ENCODE results near the gene PLG.
"Not testable (repeated sequence)": the region's sequence is repeated elsewhere in the genome, so short reads cannot be mapped to it uniquely, and the experiment has no call there.

PLG gene
- total RNA-seq: 0 to 0.12 (median 0) reads per million in 9 experiments

DNA sequence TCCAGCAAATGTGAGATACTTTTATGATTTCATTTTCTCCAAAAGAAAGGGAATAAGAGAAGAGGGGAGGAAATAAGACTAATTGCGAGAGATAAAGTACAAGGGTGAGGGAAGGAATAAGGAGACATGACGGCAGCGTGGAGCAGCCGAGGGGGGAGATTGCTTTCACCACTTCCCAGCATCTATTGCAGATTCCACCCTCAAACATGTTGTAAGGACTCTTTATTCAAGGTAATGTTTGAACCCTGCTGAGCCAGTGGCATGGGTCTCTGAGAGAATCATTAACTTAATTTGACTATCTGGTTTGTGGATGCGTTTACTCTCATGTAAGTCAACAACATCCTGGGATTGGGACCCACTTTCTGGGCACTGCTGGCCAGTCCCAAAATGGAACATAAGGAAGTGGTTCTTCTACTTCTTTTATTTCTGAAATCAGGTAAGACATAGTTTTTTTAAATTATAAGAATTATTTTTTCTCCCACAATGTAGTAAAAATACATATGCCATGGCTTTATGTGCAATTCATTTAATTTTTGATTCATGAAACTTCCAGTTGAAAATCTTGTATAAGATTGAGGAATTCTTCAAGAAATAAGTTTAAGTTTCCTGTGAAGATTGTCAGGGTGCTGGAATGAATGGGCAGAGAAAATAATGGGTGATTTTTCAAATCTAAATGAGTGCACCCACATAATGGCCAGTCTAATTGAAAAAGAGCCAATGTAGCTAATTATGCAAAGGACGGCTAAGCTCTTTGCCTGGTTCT, at the start of gene PLG:
Gene PLG, plus strand, starts transcription at position 327 of the 763 bp plus-strand sequence. Its CDS starts 61 bp downstream, at position 388.
- H3K4me1 Mint-ChIP-seq (ENCODE audit: low read depth in 2 of 2); H3K4me3 Mint-ChIP-seq; DNase-seq; H3K36me3 Mint-ChIP-seq (ENCODE audit: insufficient read depth); H3K9me3 Mint-ChIP-seq; ATAC-seq (replicated peaks); H3K27ac Mint-ChIP-seq: not testable (repeated sequence)
- H3K27me3 Mint-ChIP-seq: peaks cover 12 to 53% of the 10 kb centered on the region in 2 donors

GRCh38 chr6:160659562-160659961, 42.5 kb upstream of the PLG start:
- Mint-ChIP-seq H3K9me3 (peaks cover 0 to 5% of the 10 kb centered on the region in 2 donors), H3K4me3 (no peak overlapping the region), H3K27me3 (peaks cover 24 to 51% of the 10 kb centered on the region in 2 donors), H3K4me1 (ENCODE audit: low read depth in 2 of 2) (no peaks in the 10 kb centered on the region), H3K27ac (no peak overlapping the region), H3K36me3 (ENCODE audit: insufficient read depth) (no peaks in the 10 kb centered on the region)
- ATAC-seq (replicated peaks) (no peak), DNase-seq (no peak)

DNA sequence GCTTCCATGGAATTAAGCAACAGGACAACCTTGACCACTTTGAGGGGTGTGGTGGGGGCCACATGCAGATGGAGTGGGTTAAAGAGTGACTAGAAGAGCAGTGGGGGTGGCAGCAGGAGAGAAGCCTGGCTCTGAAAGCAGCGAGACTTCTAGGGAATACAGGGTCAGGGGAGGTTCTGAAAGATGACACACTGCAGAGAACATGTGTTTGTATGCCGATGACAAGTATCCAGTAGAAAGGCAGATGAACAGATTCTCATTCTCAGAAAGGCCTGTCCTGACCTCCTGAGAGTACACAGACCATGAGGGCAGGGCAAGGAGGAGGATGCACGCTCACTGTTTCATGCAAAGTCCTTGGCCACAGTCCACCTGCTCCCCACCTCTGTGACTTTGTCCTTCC, 40.8 kb upstream of the PLG start:
- Mint-ChIP-seq H3K9me3 (peaks cover 0 to 5% of the 10 kb centered on the region in 2 donors), H3K27ac (no peak overlapping the region), H3K4me1 (ENCODE audit: low read depth in 2 of 2) (no peaks in the 10 kb centered on the region), H3K27me3 (peaks cover 31 to 57% of the 10 kb centered on the region in 2 donors), H3K36me3 (ENCODE audit: insufficient read depth) (no peaks in the 10 kb centered on the region), H3K4me3 (no peak overlapping the region)
- no peak for ATAC-seq (replicated peaks)
- DNase-seq: no peak

DNA sequence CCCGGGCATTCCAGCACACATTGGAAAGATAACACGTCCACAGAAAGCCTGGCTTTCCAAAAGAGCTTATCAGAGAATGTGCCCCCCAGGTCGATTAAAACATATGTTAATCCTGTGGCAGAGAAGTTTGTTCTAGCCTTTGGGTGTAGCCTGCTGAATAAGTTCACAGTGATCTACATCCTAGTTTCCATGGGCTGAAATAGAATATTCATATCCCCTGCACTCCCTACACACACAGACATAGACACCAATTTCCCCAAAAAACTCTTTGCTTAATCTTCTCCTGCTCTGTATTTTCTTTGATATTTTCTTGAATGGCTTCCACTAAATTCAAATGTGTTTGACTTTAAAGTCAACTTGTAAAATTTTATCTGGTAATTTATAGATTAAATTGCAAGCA, 39.6 kb upstream of the PLG start:
- Mint-ChIP-seq H3K27ac (no peak overlapping the region), H3K4me1 (ENCODE audit: low read depth in 2 of 2) (no peaks in the 10 kb centered on the region), H3K36me3 (ENCODE audit: insufficient read depth) (no peaks in the 10 kb centered on the region), H3K27me3 (peaks cover 33 to 60% of the 10 kb centered on the region in 2 donors), H3K9me3 (no peaks in the 10 kb centered on the region), H3K4me3 (no peak overlapping the region)
- no peak for DNase-seq
- ATAC-seq (replicated peaks): no peak

DNA sequence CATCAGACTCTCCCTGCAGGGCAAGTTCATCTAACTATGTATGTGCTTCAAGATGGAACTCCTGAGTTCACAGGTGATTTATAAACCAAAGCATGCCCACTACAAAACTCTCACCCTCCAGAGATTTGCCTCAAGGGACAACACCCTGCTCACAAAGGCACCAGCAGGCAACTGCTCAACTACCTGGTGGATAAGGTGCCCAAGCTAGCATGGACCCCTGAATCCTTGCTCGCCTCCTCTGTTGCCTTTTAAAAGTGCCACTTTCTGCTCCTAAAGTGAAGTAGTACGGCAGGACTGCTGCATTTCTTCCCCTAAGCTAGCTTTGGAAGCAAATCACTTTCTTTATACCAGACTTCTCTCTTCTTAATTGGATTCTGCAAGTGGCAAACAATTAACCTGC, 39.2 kb upstream of the PLG start:
- no peak for DNase-seq
- peaks cover 33 to 56% of the 10 kb centered on the region in 2 donors for H3K27me3 Mint-ChIP-seq
- H3K4me3 Mint-ChIP-seq: no peak overlapping the region
- no peaks in the 10 kb centered on the region for H3K4me1 Mint-ChIP-seq (ENCODE audit: low read depth in 2 of 2)
- H3K36me3 Mint-ChIP-seq (ENCODE audit: insufficient read depth): no peaks in the 10 kb centered on the region
- no peak overlapping the region for H3K27ac Mint-ChIP-seq
- H3K9me3 Mint-ChIP-seq: no peaks in the 10 kb centered on the region
- no peak for ATAC-seq (replicated peaks)

DNA sequence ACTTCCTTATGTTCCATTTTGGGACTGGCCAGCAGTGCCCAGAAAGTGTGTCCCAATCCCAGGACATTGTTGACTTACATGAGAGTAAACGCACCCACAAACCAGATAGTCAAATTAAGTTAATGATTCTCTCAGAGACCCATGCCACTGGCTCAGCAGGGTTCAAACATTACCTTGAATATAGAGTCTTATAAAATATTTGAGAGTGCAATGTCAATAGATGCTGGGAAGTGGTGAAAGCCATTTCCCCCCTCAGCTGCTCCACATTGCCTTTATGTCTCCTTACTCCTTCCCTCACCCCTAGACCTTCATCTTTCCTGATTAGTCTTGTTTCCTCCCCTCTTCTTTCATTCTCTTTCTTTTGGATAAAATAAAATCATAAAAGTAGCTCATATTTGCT, 37.8 kb upstream of the PLG start, which contains the start of gene LPA:
Gene LPA, minus strand, starts transcription at position 78 of the 400 bp plus-strand sequence. Its CDS starts 61 bp downstream, at position 17.
- not testable (repeated sequence) for H3K4me3 Mint-ChIP-seq; H3K27ac Mint-ChIP-seq; H3K4me1 Mint-ChIP-seq (ENCODE audit: low read depth in 2 of 2); H3K36me3 Mint-ChIP-seq (ENCODE audit: insufficient read depth); H3K9me3 Mint-ChIP-seq; DNase-seq; ATAC-seq (replicated peaks)
- H3K27me3 Mint-ChIP-seq: peaks cover 27 to 43% of the 10 kb centered on the region in 2 donors

- Mint-ChIP-seq H3K27ac (no peak overlapping the region), H3K9me3 (peaks cover 0 to under 1% of the 10 kb centered on the region in 2 donors), H3K27me3 (peaks cover 17 to 23% of the 10 kb centered on the region in 2 donors), H3K4me1 (ENCODE audit: low read depth in 2 of 2) (no peaks in the 10 kb centered on the region), H3K36me3 (ENCODE audit: insufficient read depth) (no peaks in the 10 kb centered on the region), H3K4me3 (no peak overlapping the region)
- DNase-seq (peak in 1 of 3 experiments; percentile 7), ATAC-seq (replicated peaks) (no peak)
Observed at GRCh38 chr6:160667639-160668481, 34.2 kb upstream of the PLG start.

DNA sequence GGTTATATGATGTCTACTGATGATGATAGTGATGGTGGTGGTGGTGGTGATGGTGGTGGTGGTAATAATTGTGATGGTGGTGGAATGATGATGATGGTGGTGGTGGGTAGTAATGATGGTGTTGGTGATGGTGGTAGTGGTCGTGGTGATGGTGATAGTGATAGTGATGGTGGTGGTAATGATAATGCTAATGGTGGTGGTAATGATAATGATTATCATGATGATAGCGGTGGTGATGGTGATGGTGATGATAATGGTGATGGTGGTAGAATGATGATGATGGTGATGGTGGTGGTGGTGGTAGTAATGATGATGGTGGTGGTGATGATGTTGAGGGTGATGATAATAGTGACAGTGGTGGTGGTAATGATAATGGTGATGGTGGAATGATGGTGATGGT, 33.5 kb upstream of the PLG start:
- H3K9me3 Mint-ChIP-seq: peaks cover 4 to 7% of the 10 kb centered on the region in 2 donors
- H3K4me1 Mint-ChIP-seq (ENCODE audit: low read depth in 2 of 2): no peaks in the 10 kb centered on the region
- no peak overlapping the region for H3K4me3 Mint-ChIP-seq
- ATAC-seq (replicated peaks) (no peak), DNase-seq (no peak)
- H3K27ac Mint-ChIP-seq: no peak overlapping the region
- peaks cover 10 to 23% of the 10 kb centered on the region in 2 donors for H3K27me3 Mint-ChIP-seq
- H3K36me3 Mint-ChIP-seq (ENCODE audit: insufficient read depth): no peaks in the 10 kb centered on the region

- not testable (repeated sequence) for H3K9me3 Mint-ChIP-seq; H3K36me3 Mint-ChIP-seq (ENCODE audit: insufficient read depth); H3K4me3 Mint-ChIP-seq; ATAC-seq (replicated peaks); H3K27ac Mint-ChIP-seq; DNase-seq; H3K4me1 Mint-ChIP-seq (ENCODE audit: low read depth in 2 of 2)
- H3K27me3 Mint-ChIP-seq: peaks cover 0 to 15% of the 10 kb centered on the region in 2 donors
Observed at GRCh38 chr6:160676418-160676817, 25.6 kb upstream of the PLG start.

- H3K4me1 Mint-ChIP-seq (ENCODE audit: low read depth in 2 of 2): no peaks in the 10 kb centered on the region
- ATAC-seq (replicated peaks): no peak
- no peak overlapping the region for H3K27ac Mint-ChIP-seq
- H3K4me3 Mint-ChIP-seq: no peak overlapping the region
- peaks cover 3% of the 10 kb centered on the region in 2 donors for H3K9me3 Mint-ChIP-seq
- H3K36me3 Mint-ChIP-seq (ENCODE audit: insufficient read depth): no peaks in the 10 kb centered on the region
- H3K27me3 Mint-ChIP-seq: peaks cover under 1 to 6% of the 10 kb centered on the region in 2 donors
- DNase-seq: no peak
Observed at GRCh38 chr6:160678230-160678629, 23.8 kb upstream of the PLG start.

GRCh38 chr6:160678744-160679401, 23.2 kb upstream of the PLG start:
- Mint-ChIP-seq H3K4me3 (no peak overlapping the region), H3K4me1 (ENCODE audit: low read depth in 2 of 2) (no peaks in the 10 kb centered on the region), H3K9me3 (no peaks in the 10 kb centered on the region), H3K36me3 (ENCODE audit: insufficient read depth) (no peaks in the 10 kb centered on the region), H3K27ac (no peak overlapping the region), H3K27me3 (peaks cover 0 to 7% of the 10 kb centered on the region in 2 donors)
- ATAC-seq (replicated peaks) (no peak), DNase-seq (no peak)

GRCh38 chr6:160679402-160679769, 22.7 kb upstream of the PLG start:
- no peaks in the 10 kb centered on the region for H3K4me1 Mint-ChIP-seq (ENCODE audit: low read depth in 2 of 2)
- no peaks in the 10 kb centered on the region for H3K36me3 Mint-ChIP-seq (ENCODE audit: insufficient read depth)
- no peaks in the 10 kb centered on the region for H3K9me3 Mint-ChIP-seq
- no peak for DNase-seq
- H3K27ac Mint-ChIP-seq: no peak overlapping the region
- no peak overlapping the region for H3K4me3 Mint-ChIP-seq
- peaks cover 0 to 9% of the 10 kb centered on the region in 2 donors for H3K27me3 Mint-ChIP-seq
- ATAC-seq (replicated peaks): no peak

GRCh38 chr6:160685101-160685761, 16.8 kb upstream of the PLG start:
- DNase-seq; H3K36me3 Mint-ChIP-seq (ENCODE audit: insufficient read depth); H3K9me3 Mint-ChIP-seq; H3K4me3 Mint-ChIP-seq; H3K27me3 Mint-ChIP-seq; H3K27ac Mint-ChIP-seq; H3K4me1 Mint-ChIP-seq (ENCODE audit: low read depth in 2 of 2); ATAC-seq (replicated peaks): not testable (repeated sequence)

Data from effector memory CD8-positive, alpha-beta T cell (primary cell).